ENCODE data around the gene HBD. TPM values are rescaled to one million over a fixed set of nuclear protein-coding genes. Genes with fewer than 3 reads are reported as not detected.
"Not testable (repeated sequence)": the region's sequence is repeated elsewhere in the genome, so short reads cannot be mapped to it uniquely, and the experiment has no call there.

Gene HBD
- total RNA-seq, 2 donors from 2014 or later = not detected

DNA sequence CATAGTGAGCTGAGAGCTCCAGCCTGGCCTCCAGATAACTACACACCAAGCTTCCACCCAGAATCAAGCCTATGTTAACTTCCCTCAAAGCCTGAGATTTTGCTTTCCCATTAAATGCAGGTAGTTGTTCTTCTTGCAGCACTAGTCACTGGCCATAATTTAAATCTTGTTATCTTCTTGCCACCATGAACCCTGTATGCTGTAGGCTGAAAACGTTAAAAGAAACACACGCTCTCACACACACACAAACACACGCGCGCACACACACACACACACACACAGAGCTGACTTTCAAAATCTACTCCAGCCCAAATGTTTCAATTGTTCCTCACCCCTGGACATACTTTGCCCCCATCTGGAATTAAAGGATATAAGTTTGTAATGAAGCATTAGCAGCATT, 19.2 kb upstream of the HBD start:
- peaks cover 26% of the 10 kb centered on the region for H3K4me1 Mint-ChIP-seq
- DNase-seq; H3K4me3 ChIP-seq (ENCODE audit: low read length); H3K36me3 Mint-ChIP-seq (ENCODE audit: low read depth); H3K9ac ChIP-seq (ENCODE audit: extremely low read depth, low read length, poor library complexity, severe bottlenecking); H3K9me3 Mint-ChIP-seq; H3K27me3 Mint-ChIP-seq (ENCODE audit: insufficient read depth); H3K4me1 ChIP-seq (ENCODE audit: control insufficient read depth, insufficient read depth, low read length); H3K4me3 Mint-ChIP-seq; H3K27me3 ChIP-seq (ENCODE audit: control insufficient read depth, insufficient read depth, low read length, poor library complexity, severe bottlenecking); H3K36me3 ChIP-seq (ENCODE audit: control insufficient read depth, insufficient read depth, low read length); H3K9me3 ChIP-seq (ENCODE audit: control insufficient read depth, low read length); H3K27ac Mint-ChIP-seq; H3K27ac ChIP-seq (ENCODE audit: low read depth, low read length): not testable (repeated sequence)
- 72% methylated on average over 2 of the region's 5 CpGs; no CpG with 5 or more reads in 1 of the 2 experiments for WGBS, 2 experiments (ENCODE audit: insufficient coverage in 1 of 2, insufficient read length in 1 of 2)

DNA sequence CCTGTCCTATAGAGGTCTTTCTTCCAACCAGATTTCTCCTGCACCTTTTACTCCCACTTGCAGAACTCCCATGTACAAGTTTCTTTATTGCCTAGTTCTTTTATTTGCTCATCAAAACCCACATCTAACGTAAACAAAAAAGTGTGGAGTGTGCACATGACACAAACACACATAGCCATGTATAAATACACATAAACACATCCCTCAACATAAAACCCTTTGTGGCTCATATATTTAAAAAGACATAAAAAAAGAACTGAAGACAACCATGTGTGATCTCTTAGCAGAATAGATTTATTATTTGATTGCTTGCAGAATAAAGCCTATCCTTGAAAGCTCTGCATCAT, 18.6 kb upstream of the HBD start:
- Histone ChIP-seq H3K4me3 (ENCODE audit: low read length) (no peak overlapping the region), H3K9me3 (ENCODE audit: control insufficient read depth, low read length) (no peaks in the 10 kb centered on the region), H3K4me1 (ENCODE audit: control insufficient read depth, insufficient read depth, low read length) (no peaks in the 10 kb centered on the region), H3K9ac (ENCODE audit: extremely low read depth, low read length, poor library complexity, severe bottlenecking) (no peak overlapping the region), H3K27me3 (ENCODE audit: control insufficient read depth, insufficient read depth, low read length, poor library complexity, severe bottlenecking) (no peaks in the 10 kb centered on the region), H3K36me3 (ENCODE audit: control insufficient read depth, insufficient read depth, low read length) (no peaks in the 10 kb centered on the region), H3K27ac (ENCODE audit: low read depth, low read length) (no peak overlapping the region)
- Mint-ChIP-seq H3K4me3 (no peak overlapping the region), H3K9me3 (no peaks in the 10 kb centered on the region), H3K27ac (no peak overlapping the region), H3K27me3 (ENCODE audit: insufficient read depth) (no peaks in the 10 kb centered on the region), H3K36me3 (ENCODE audit: low read depth) (no peaks in the 10 kb centered on the region), H3K4me1 (peaks cover 20% of the 10 kb centered on the region)
- TF ChIP-seq, protein P1, sequence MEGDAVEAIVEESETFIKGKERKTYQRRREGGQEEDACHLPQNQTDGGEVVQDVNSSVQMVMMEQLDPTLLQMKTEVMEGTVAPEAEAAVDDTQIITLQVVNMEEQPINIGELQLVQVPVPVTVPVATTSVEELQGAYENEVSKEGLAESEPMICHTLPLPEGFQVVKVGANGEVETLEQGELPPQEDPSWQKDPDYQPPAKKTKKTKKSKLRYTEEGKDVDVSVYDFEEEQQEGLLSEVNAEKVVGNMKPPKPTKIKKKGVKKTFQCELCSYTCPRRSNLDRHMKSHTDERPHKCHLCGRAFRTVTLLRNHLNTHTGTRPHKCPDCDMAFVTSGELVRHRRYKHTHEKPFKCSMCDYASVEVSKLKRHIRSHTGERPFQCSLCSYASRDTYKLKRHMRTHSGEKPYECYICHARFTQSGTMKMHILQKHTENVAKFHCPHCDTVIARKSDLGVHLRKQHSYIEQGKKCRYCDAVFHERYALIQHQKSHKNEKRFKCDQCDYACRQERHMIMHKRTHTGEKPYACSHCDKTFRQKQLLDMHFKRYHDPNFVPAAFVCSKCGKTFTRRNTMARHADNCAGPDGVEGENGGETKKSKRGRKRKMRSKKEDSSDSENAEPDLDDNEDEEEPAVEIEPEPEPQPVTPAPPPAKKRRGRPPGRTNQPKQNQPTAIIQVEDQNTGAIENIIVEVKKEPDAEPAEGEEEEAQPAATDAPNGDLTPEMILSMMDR (conservative IDR thresholded peaks at IDR 0.05) = no peak
- DNase-seq = no peak
- WGBS, 2 experiments (ENCODE audit: insufficient coverage in 1 of 2, insufficient read length in 1 of 2) = 95 to 100% methylated on average over 1 of the region's 1 CpG

DNA sequence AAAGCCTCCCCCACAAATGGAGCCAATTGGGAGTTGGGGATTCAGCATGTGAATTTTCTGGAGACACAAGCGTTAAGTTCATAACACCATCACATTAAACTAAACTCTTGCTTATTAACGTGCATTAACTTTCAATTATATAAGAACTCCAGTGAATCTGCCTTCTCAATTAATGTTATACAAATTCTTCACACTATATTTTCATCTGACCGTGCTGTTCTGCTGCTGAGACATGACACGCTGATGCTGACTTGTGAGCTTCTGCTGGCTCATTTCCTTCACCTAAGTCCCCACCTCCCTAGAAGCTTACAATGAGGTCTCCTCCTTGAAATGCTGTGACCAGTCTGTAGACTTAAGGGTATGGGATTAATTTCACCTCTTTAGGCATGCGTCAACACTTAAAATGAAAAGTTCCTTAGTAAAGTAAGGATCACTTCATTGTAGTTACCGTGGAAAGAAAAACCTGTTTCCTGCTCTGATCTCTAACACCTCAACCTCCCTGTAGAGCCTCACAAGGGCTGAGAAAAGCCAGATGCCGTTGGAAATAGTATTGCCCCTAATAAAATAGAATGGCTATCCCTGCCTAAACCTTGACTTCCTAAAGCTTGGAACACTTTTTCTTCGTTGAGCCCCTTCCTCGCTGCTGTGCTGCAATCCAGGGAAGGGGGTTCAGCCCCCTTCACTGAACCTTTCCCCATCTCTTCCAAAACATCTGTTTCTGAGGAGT, 18.1 kb upstream of the HBD start:
- H3K9me3 Mint-ChIP-seq = no peaks in the 10 kb centered on the region
- H3K27ac Mint-ChIP-seq = no peak overlapping the region
- H3K27me3 Mint-ChIP-seq (ENCODE audit: insufficient read depth) = no peaks in the 10 kb centered on the region
- DNase-seq = no peak
- Histone ChIP-seq H3K9ac (ENCODE audit: extremely low read depth, low read length, poor library complexity, severe bottlenecking) (no peak overlapping the region), H3K27me3 (ENCODE audit: control insufficient read depth, insufficient read depth, low read length, poor library complexity, severe bottlenecking) (no peaks in the 10 kb centered on the region), H3K4me3 (ENCODE audit: low read length) (no peak overlapping the region), H3K9me3 (ENCODE audit: control insufficient read depth, low read length) (no peaks in the 10 kb centered on the region), H3K36me3 (ENCODE audit: control insufficient read depth, insufficient read depth, low read length) (no peaks in the 10 kb centered on the region), H3K4me1 (ENCODE audit: control insufficient read depth, insufficient read depth, low read length) (no peaks in the 10 kb centered on the region), H3K27ac (ENCODE audit: low read depth, low read length) (no peak overlapping the region)
- WGBS, 2 experiments (ENCODE audit: insufficient coverage in 1 of 2, insufficient read length in 1 of 2) = 92 to 93% methylated on average over 6 to 9 of the region's 9 CpGs
- no peak overlapping the region for H3K4me3 Mint-ChIP-seq
- no peaks in the 10 kb centered on the region for H3K36me3 Mint-ChIP-seq (ENCODE audit: low read depth)
- TF ChIP-seq, protein P1 (conservative IDR thresholded peaks at IDR 0.05) = no peak
- peaks cover 15% of the 10 kb centered on the region for H3K4me1 Mint-ChIP-seq

DNA sequence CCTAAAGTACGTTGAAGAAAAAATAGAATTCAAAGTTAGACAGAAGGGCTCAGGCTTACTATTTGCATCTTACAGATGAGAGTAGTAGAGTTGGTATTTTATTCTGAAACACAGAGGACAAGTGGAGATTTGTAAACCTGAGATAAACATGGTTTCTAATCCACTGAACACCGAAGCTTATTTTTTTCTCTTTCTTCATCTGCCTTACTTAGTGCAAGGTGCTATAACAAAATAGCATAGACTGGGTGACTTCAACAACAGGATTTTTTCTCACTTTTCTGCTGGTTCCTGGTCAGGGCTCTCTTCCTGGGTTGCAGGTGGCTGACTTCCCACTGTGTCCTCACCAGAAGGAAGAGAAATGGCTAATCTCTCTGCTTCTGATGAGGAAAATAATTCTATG, 17.5 kb upstream of the HBD start:
- TF ChIP-seq, protein P1 (conservative IDR thresholded peaks at IDR 0.05) = no peak
- Histone ChIP-seq H3K9me3 (ENCODE audit: control insufficient read depth, low read length) (no peaks in the 10 kb centered on the region), H3K27ac (ENCODE audit: low read depth, low read length) (no peak overlapping the region), H3K4me3 (ENCODE audit: low read length) (no peak overlapping the region), H3K4me1 (ENCODE audit: control insufficient read depth, insufficient read depth, low read length) (no peaks in the 10 kb centered on the region), H3K27me3 (ENCODE audit: control insufficient read depth, insufficient read depth, low read length, poor library complexity, severe bottlenecking) (no peaks in the 10 kb centered on the region), H3K36me3 (ENCODE audit: control insufficient read depth, insufficient read depth, low read length) (no peaks in the 10 kb centered on the region), H3K9ac (ENCODE audit: extremely low read depth, low read length, poor library complexity, severe bottlenecking) (no peak overlapping the region)
- no peaks in the 10 kb centered on the region for H3K9me3 Mint-ChIP-seq
- no peak overlapping the region for H3K27ac Mint-ChIP-seq
- DNase-seq = no peak
- WGBS, 2 experiments (ENCODE audit: insufficient coverage in 1 of 2, insufficient read length in 1 of 2) = 78 to 91% methylated on average over 1 to 2 of the region's 2 CpGs
- H3K4me1 Mint-ChIP-seq = peaks cover 10% of the 10 kb centered on the region
- H3K36me3 Mint-ChIP-seq (ENCODE audit: low read depth) = no peaks in the 10 kb centered on the region
- H3K27me3 Mint-ChIP-seq (ENCODE audit: insufficient read depth) = no peaks in the 10 kb centered on the region
- H3K4me3 Mint-ChIP-seq = no peak overlapping the region
